GM12878 (cell line): ENCODE results near the gene RHEX.

Source experiments
- NFIC ChIP-seq: IDR thresholded peaks from 2 replicates; pipeline ENCODE4 v1.6.1; 2012; ENCODE audit warnings: low read depth, mild to moderate bottlenecking, inconsistent platforms, low read length, moderate library complexity
- POLR2A ChIP-seq: IDR thresholded peaks from 2 replicates; pipeline ENCODE4 v1.6.1; 2011; ENCODE audit warnings: low read depth, mild to moderate bottlenecking, low read length
- ZBTB4 ChIP-seq: fragments of 450-650 bp; formaldehyde crosslinking; IDR thresholded peaks from 2 replicates; pipeline ENCODE4 v1.4.0; 2022; ENCODE audit warnings: mild to moderate bottlenecking, moderate library complexity
- TF ChIP-seq, protein P1 (sequence below): IDR thresholded peaks from 2 replicates; pipeline ENCODE4 v1.6.1; 2011; ENCODE audit warnings: low read depth, low read length, improper control_type of control experiment, borderline replicate concordance

- no peak for TF ChIP-seq NFIC
- TF ChIP-seq, protein P1, sequence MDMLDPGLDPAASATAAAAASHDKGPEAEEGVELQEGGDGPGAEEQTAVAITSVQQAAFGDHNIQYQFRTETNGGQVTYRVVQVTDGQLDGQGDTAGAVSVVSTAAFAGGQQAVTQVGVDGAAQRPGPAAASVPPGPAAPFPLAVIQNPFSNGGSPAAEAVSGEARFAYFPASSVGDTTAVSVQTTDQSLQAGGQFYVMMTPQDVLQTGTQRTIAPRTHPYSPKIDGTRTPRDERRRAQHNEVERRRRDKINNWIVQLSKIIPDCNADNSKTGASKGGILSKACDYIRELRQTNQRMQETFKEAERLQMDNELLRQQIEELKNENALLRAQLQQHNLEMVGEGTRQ: no peak
- TF ChIP-seq POLR2A: no peak
- no peak for TF ChIP-seq ZBTB4 (CRISPR knock-in tag)
Observed at GRCh38 chr1:206089341-206089740, 36.4 kb downstream of the RHEX start.
